B cell (primary cell): ENCODE data around the gene COL25A1. TPM values are rescaled to one million over a fixed set of nuclear protein-coding genes. Genes with fewer than 3 reads are reported as not detected.

ENCODE experiments used
- ATAC-seq: fragments of 200-7000 bp; cut with Tn5 transposase; one replicate; pipeline ENCODE4 v1.10.0; 2021; ENCODE audit warnings: low read depth, mild to moderate bottlenecking, moderate number of reproducible peaks, moderate library complexity
- CTCF ChIA-PET: fragments of 350-600 bp; sonication (Branson Sonifier 250); formaldehyde crosslinking; loops from one replicate; lab custom pipeline; 2021; ENCODE audit warnings: antibody characterized with exemption, inconsistent platforms; lab: Charles Lee
- POLR2A ChIA-PET: fragments of 350-600 bp; sonication (Branson Sonifier 250); formaldehyde crosslinking; loops from one replicate; lab custom pipeline; 2021; ENCODE audit warnings: antibody characterized with exemption; lab: Charles Lee
- DNase-seq: peaks from one replicate; pipeline ENCODE4 v3.0.0; 2013
- H2AFZ ChIP-seq: 2 replicates; pipeline ENCODE4 v1.6.1; 2012; ENCODE audit warnings: mild to moderate bottlenecking, low read depth, low read length; ENCODE audit not compliant: insufficient read depth, poor library complexity, severe bottlenecking
- H3K27ac ChIP-seq, 2 donors: 1 replicate in 1 of 2; 2 replicates in 1 of 2; pipeline ENCODE4 v1.5.1; 2012 to 2013; ENCODE audit warnings: low read length in 2 of 2, mild to moderate bottlenecking in 2 of 2, moderate library complexity in 1 of 2
- H3K27me3 ChIP-seq, 4 experiments: fragments of 200-600 bp in 1 of 4; sonication (generic) in 1 of 4; replicated peaks in 1 of 4; 1 replicate in 2 of 4; 2 replicates in 2 of 4; pipeline versions ENCODE4 v1.6.1 to v1.7.0; 2013 to 2016; ENCODE audit warnings: low read length in 3 of 4, mild to moderate bottlenecking in 2 of 4, mixed read lengths in 1 of 4, moderate library complexity in 1 of 4; ENCODE audit not compliant: insufficient read depth in 4 of 4, control insufficient read depth in 3 of 4; ENCODE audit errors: control extremely low read depth in 1 of 4
- H3K36me3 ChIP-seq, 2 experiments: replicated peaks in 1 of 2; 1 replicate in 1 of 2; 2 replicates in 1 of 2; pipeline versions ENCODE4 v1.6.1 to v1.7.1; 2013; ENCODE audit warnings: low read length in 1 of 2; ENCODE audit not compliant: insufficient read depth in 2 of 2, control insufficient read depth in 1 of 2; ENCODE audit errors: control extremely low read depth in 1 of 2, extremely low read depth in 1 of 2
- H3K4me1 ChIP-seq, 2 donors: fragments of 200-600 bp in 1 of 2; sonication (generic) in 1 of 2; 1 replicate in 1 of 2; 2 replicates in 1 of 2; pipeline versions ENCODE4 v1.5.1 to v1.6.1; 2013 to 2017; ENCODE audit warnings: low read length in 2 of 2; ENCODE audit not compliant: control insufficient read depth in 2 of 2, insufficient read depth in 2 of 2
- H3K4me2 ChIP-seq: replicated peaks from 2 replicates; pipeline ENCODE3; 2012; ENCODE audit warnings: mild to moderate bottlenecking, low read depth, low read length; ENCODE audit not compliant: poor library complexity, severe bottlenecking
- H3K4me3 ChIP-seq, 5 experiments: fragments of 200-600 bp in 1 of 5; sonication (generic) in 1 of 5; 1 replicate in 3 of 5; 2 replicates in 2 of 5; pipeline versions ENCODE4 v1.5.1 to v1.7.0; 2011 to 2016; ENCODE audit warnings: low read length in 4 of 5, mild to moderate bottlenecking in 4 of 5, low read depth in 2 of 5, control low read depth in 1 of 5, moderate library complexity in 1 of 5; ENCODE audit not compliant: insufficient read depth in 1 of 5; ENCODE audit errors: control extremely low read depth in 1 of 5, extremely low read depth in 1 of 5
- H3K79me2 ChIP-seq: fragments of 200-600 bp; sonication (generic); one replicate; pipeline ENCODE4 v1.6.0; 2016; ENCODE audit warnings: low read length; ENCODE audit not compliant: control insufficient read depth, insufficient read depth
- H3K9ac ChIP-seq: fragments of 200-600 bp; sonication (generic); 2 replicates; pipeline ENCODE4 v1.6.1; 2017; ENCODE audit warnings: mild to moderate bottlenecking, low read length, moderate library complexity
- H3K9me3 ChIP-seq, 3 donors: one replicate each; pipeline versions ENCODE4 v1.6.1 to v1.7.1; 2013; ENCODE audit warnings: low read length in 2 of 3; ENCODE audit not compliant: control insufficient read depth in 2 of 3, insufficient read depth in 1 of 3; ENCODE audit errors: control extremely low read depth in 1 of 3
- H4K20me1 ChIP-seq: 2 replicates; pipeline ENCODE4 v1.6.0; 2012; ENCODE audit warnings: mild to moderate bottlenecking, low read length; ENCODE audit not compliant: insufficient read depth, control insufficient read depth, poor library complexity, severe bottlenecking
- H3K27ac Mint-ChIP-seq: one replicate; pipeline ENCODE4 v1.8.0; 2021; ENCODE audit warnings: mixed read lengths
- H3K27me3 Mint-ChIP-seq: one replicate; pipeline ENCODE4 v1.8.0; 2021; ENCODE audit warnings: mixed read lengths
- H3K4me1 Mint-ChIP-seq: one replicate; pipeline ENCODE4 v1.8.0; 2021; ENCODE audit warnings: mixed read lengths
- H3K4me3 Mint-ChIP-seq: one replicate; pipeline ENCODE4 v1.8.0; 2021; ENCODE audit warnings: mixed read lengths
- H3K9me3 Mint-ChIP-seq: one replicate; pipeline ENCODE4 v1.8.0; 2022; ENCODE audit warnings: mixed read lengths; ENCODE audit not compliant: insufficient read depth
- EZH2 ChIP-seq: IDR thresholded peaks from 2 replicates; pipeline ENCODE4 v1.6.1; 2012; ENCODE audit warnings: borderline replicate concordance, low read depth, mild to moderate bottlenecking, moderate library complexity, low read length; ENCODE audit not compliant: insufficient read depth, poor library complexity, severe bottlenecking
- WGBS: methylation state at CpG from one replicate; pipeline ENCODE4 v1.1.5; 2013; ENCODE audit warnings: missing lambda C conversion rate; ENCODE audit not compliant: insufficient coverage; 5-methylcytosine and 5-hydroxymethylcytosine counted together
- intact Hi-C: fragments of 100-400 bp; cut with micrococcal nuclease; formaldehyde crosslinking; loops from one replicate; pipeline ENCODE4 v1.10.0; 2022
- polyA plus RNA-seq: library from polyadenylated mRNA; depleted of rRNA; stranded (reverse); fragments of >200 nt; gene quantifications from 2 replicates; pipeline ENCODE4 v1.2.3, GENCODE V29; 2012
- total RNA-seq, 2 donors: library from RNA; stranded (reverse); fragments of 120-200 nt in 1 of 2; gene quantifications; 1 replicate in 1 of 2; 2 replicates in 1 of 2; pipeline versions ENCODE4 v1.2.3 to v1.2.4, GENCODE V29; 2013 to 2022
- TF ChIP-seq, protein P1 (sequence below): fragments of 200-600 bp; IDR thresholded peaks from one replicate; pipeline ENCODE4 v1.8.0; 2022; ENCODE audit warnings: antibody characterized with exemption, mild to moderate bottlenecking

COL25A1 gene
- total and polyA plus RNA-seq, 2 donors (not counting 1 experiment from before 2014, with no cell fraction given), result not detected

DNA sequence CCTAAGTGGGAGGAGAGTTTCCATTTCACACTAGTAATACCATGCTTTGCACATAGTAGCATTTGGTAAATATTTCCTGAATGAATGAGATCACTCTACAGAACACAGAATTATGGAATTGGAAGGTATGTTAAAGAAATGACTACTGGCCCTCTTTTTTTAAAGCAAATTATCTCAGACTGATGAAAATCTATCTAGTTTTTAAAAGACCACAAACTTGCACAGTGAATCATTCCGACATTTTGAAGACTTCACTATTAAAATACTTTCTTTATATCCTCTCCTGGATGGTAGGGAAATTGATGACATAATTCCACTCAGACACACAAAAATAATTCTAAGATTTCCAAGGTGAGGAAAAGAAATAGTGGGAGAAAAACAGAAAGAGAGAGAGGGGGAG lies 471.2 kb downstream of the COL25A1 start:
- Mint-ChIP-seq H3K9me3 (no peaks in the 10 kb centered on the region), H3K4me1 (no peaks in the 10 kb centered on the region), H3K27ac (no peak overlapping the region), H3K4me3 (no peak overlapping the region), H3K27me3 (peaks cover 13% of the 10 kb centered on the region)
- Histone ChIP-seq H3K9me3 (no peaks in the 10 kb centered on the region), H3K36me3 (no peaks in the 10 kb centered on the region), H3K27ac (no peak overlapping the region), H3K79me2 (no peaks in the 10 kb centered on the region), H3K9ac (no peak overlapping the region), H3K4me2 (no peak overlapping the region), H3K4me1 (no peaks in the 10 kb centered on the region), H3K27me3 (no peaks in the 10 kb centered on the region), H3K4me3 (no peak overlapping the region), H4K20me1 (no peaks in the 10 kb centered on the region), H2AFZ (no peak overlapping the region)
- no peak for ATAC-seq
- CTCF ChIA-PET, result no interaction called here
- DNase-seq, result no peak
- TF ChIP-seq, protein P1, sequence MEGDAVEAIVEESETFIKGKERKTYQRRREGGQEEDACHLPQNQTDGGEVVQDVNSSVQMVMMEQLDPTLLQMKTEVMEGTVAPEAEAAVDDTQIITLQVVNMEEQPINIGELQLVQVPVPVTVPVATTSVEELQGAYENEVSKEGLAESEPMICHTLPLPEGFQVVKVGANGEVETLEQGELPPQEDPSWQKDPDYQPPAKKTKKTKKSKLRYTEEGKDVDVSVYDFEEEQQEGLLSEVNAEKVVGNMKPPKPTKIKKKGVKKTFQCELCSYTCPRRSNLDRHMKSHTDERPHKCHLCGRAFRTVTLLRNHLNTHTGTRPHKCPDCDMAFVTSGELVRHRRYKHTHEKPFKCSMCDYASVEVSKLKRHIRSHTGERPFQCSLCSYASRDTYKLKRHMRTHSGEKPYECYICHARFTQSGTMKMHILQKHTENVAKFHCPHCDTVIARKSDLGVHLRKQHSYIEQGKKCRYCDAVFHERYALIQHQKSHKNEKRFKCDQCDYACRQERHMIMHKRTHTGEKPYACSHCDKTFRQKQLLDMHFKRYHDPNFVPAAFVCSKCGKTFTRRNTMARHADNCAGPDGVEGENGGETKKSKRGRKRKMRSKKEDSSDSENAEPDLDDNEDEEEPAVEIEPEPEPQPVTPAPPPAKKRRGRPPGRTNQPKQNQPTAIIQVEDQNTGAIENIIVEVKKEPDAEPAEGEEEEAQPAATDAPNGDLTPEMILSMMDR, result no peak
- TF ChIP-seq EZH2, result no peak
- POLR2A ChIA-PET, result no interaction called here
- intact Hi-C loops, result no loop called here
- no CpG with 5 or more reads among the region's 1 CpG for WGBS

DNA sequence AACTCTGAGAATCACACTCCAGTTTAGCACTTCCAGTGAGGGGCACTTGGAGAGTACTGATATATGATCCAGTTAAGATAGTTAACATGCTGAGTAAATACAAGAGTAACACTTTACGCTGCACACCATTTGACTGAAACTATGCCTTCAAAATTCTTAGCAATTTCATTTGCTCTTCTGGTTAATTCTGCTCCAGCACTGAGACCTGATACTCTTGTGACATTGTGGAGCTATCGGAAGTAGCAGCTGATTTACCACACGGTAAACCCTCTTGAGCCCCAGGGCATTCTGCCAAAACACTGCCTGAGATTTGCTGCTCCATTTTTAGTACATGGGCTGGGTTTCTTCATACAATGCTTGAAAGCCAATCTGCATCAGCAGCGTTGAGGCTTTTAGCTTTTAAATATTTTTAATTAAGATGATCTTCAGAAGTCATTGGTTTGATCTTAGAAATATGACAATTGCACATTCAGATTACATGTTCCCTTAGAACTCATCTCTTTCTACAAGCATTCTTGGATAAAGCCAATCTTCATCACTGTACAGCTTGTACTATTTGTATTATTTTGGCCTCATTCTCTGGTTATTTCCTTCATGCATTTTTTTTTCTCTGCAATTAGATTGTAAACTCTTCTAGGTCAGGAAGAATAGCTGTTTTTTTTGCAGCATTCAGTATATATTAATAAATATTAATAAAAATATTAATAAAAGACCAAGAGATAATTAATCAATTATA lies 471.8 kb downstream of the COL25A1 start:
- Mint-ChIP-seq H3K27me3 (peaks cover 13% of the 10 kb centered on the region), H3K9me3 (no peaks in the 10 kb centered on the region), H3K4me3 (no peak overlapping the region), H3K4me1 (no peaks in the 10 kb centered on the region), H3K27ac (no peak overlapping the region)
- no peak for ATAC-seq
- Histone ChIP-seq H2AFZ (no peak overlapping the region), H4K20me1 (no peaks in the 10 kb centered on the region), H3K4me2 (no peak overlapping the region), H3K36me3 (no peaks in the 10 kb centered on the region), H3K27me3 (no peaks in the 10 kb centered on the region), H3K4me3 (no peak overlapping the region), H3K9me3 (no peaks in the 10 kb centered on the region), H3K79me2 (no peaks in the 10 kb centered on the region), H3K9ac (no peak overlapping the region), H3K4me1 (no peaks in the 10 kb centered on the region), H3K27ac (no peak overlapping the region)
- POLR2A ChIA-PET, result no interaction called here
- no peak for TF ChIP-seq EZH2
- intact Hi-C loops, result no loop called here
- CTCF ChIA-PET, result no interaction called here
- WGBS, result 21% methylated on average over 2 of the region's 4 CpGs
- DNase-seq, result no peak
